Esophagus (tissue), 2 donors: ENCODE data around the gene MYBPC1. TPM values are rescaled to one million over a fixed set of nuclear protein-coding genes. Genes with fewer than 3 reads are reported as not detected.

Source experiments
- H3K27ac ChIP-seq, 2 donors: one replicate each; pipeline ENCODE4 v1.5.1; 2013; ENCODE audit warnings: low read depth in 2 of 2, mild to moderate bottlenecking in 2 of 2, inconsistent platforms in 1 of 2, low read length in 1 of 2, moderate library complexity in 1 of 2
- H3K27me3 ChIP-seq, 2 donors: one replicate each; pipeline ENCODE4 v1.6.1; 2013; ENCODE audit warnings: low read length in 2 of 2, control low read depth in 1 of 2, mild to moderate bottlenecking in 1 of 2; ENCODE audit not compliant: insufficient read depth in 2 of 2, control insufficient read depth in 1 of 2
- H3K36me3 ChIP-seq, 2 donors: one replicate each; pipeline ENCODE4 v1.6.1; 2013; ENCODE audit warnings: low read length in 1 of 2; ENCODE audit not compliant: control insufficient read depth in 2 of 2, insufficient read depth in 2 of 2
- H3K4me1 ChIP-seq, 2 donors: one replicate each; pipeline ENCODE4 v1.6.1; 2013; ENCODE audit warnings: low read length in 1 of 2; ENCODE audit not compliant: control insufficient read depth in 2 of 2, insufficient read depth in 2 of 2
- H3K4me3 ChIP-seq, 2 donors: one replicate each; pipeline ENCODE4 v1.5.1; 2013; ENCODE audit warnings: low read length in 2 of 2, mild to moderate bottlenecking in 2 of 2, low read depth in 1 of 2, moderate library complexity in 1 of 2
- H3K9me3 ChIP-seq, 2 donors: one replicate each; pipeline ENCODE4 v1.6.1; 2013; ENCODE audit warnings: mild to moderate bottlenecking in 2 of 2, low read depth in 1 of 2, low read length in 1 of 2, moderate library complexity in 1 of 2; ENCODE audit not compliant: control insufficient read depth in 2 of 2, insufficient read depth in 1 of 2
- WGBS, 2 donors: extraction: QIAGEN DNeasy Blood & Tissue Kit; methylation state at CpG; one replicate each; pipeline ENCODE4 v1.1.7; 2013; 5-methylcytosine and 5-hydroxymethylcytosine counted together
- polyA plus RNA-seq, 2 donors: library from polyadenylated mRNA; stranded (reverse); fragments of 200-250 nt; gene quantifications; one replicate each; pipeline ENCODE4 v1.2.3, GENCODE V29; 2013
- donor health status: healthy with polysubstance abuse.
- donor health status: Bipolar disorder and iron deficiency.

MYBPC1 gene
- polyA plus RNA-seq, 2 donors: 0.16 TPM; not detected in 1

DNA sequence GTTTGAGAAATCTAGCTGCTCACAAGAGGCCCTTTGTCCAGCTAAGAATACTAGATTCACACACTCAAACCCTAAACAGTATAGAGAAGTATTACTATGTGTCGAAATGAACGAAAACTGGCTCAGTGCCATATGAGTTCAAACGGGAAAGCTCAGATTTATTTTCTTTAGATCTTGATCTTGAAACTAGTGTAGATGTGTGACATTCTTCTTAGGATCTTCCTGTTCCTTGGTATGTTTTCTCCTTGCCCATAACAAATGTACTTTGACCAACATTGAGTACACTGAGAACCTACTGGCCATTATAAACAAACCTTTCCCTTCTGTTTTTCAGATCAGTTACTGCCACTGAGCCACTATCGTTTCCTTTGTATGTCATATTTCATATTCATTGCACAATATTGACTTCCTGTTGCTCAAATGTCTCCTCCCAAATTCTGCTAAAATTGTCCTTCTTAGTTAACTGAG lies 21.3 kb downstream of the MYBPC1 start:
- no peaks in the 10 kb centered on the region for H3K27me3 ChIP-seq
- 11 to 13% methylated on average over 4 of the region's 4 CpGs for WGBS, 2 donors
- no peak overlapping the region for H3K4me3 ChIP-seq
- H3K4me1 ChIP-seq: no peaks in the 10 kb centered on the region
- H3K9me3 ChIP-seq: no peaks in the 10 kb centered on the region
- peak overlapping the region in 1 of 2 donors; percentile 52 for H3K27ac ChIP-seq
- no peaks in the 10 kb centered on the region for H3K36me3 ChIP-seq

DNA sequence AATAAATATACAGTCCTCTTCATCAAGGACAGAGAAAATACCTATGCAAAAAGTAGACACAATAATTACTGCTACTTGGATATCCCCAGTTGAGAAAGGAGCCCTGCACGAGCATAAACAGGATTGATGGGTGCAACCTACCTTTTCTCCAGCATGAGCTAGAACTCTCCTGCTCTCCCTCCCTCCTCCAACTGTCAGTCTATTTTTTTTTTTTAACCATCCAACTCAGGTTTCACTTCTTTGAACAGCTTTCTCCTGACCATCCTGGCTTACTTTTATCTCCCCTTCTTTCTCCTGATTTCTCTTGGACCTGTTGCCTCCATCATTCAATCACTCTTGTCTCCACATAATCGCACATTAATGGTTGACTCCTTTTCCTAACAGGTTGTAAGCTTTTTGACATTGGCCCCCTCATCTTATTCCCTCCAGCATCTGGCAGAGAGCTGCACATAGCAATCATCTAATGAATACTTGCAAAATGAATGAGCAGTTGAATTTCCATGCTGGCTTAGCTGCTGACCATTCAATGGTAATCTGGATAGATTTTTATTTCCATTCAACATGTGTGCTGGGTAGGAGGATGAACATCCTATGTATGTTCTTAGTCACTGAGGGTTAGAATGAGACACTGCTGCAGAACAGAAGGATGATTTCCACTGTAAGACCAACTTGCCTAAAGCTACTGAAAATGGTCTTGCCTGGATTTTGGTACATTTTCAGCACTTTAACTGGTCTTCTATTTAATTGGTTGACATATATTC lies 24.4 kb downstream of the MYBPC1 start:
- WGBS, 2 donors: 75 to 83% methylated on average over 2 of the region's 2 CpGs
- Histone ChIP-seq H3K4me3 (no peak overlapping the region), H3K4me1 (no peaks in the 10 kb centered on the region), H3K27ac (no peak overlapping the region), H3K27me3 (no peaks in the 10 kb centered on the region), H3K9me3 (no peaks in the 10 kb centered on the region), H3K36me3 (no peaks in the 10 kb centered on the region)

DNA sequence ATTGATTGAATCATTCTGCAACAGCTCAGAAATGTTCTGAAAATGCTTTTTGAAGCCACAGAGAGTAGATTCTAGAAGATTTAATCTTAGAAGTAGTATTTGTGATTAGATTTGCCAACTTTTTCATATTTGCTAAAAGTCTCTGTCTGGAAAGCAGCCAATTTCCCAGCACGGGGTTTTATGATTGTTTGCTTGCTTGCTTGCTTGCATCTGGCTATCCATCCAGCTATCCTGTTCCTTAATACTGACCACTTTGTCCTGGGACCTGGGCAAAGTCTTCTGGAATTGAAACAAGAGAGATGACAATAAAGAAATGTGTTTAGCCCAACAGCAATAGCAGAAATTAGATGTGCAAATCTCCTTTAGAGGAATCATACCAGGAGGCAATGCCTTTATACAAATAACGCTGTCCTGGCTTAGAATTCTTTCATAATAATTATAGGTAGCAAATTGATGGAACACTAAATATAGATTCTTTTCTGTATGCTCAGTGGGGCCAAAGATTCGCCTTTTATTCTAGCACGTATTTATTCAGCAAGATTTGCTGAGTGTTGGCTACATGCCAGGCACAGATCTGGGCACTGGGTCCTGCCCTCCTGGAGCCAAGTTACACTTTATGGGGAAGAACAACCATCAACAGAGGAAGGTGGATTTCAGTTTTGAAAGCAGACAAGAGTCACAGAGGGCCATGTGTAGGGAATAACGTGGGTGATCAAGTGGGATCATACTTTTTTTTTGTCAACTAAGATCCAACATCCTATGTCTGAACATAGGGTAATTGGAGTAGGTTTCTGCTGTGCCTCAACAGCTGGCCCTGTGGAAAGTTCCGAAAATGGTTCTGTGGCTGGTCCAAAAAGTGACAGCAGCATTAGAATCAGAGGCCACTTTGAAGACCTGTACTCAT lies 25.3 kb downstream of the MYBPC1 start:
- H3K9me3 ChIP-seq: no peaks in the 10 kb centered on the region
- H3K27me3 ChIP-seq: no peaks in the 10 kb centered on the region
- no peaks in the 10 kb centered on the region for H3K36me3 ChIP-seq
- H3K4me3 ChIP-seq: no peak overlapping the region
- WGBS, 2 donors: 37 to 41% methylated on average over 6 of the region's 6 CpGs
- H3K27ac ChIP-seq: no peak overlapping the region
- H3K4me1 ChIP-seq: no peaks in the 10 kb centered on the region

DNA sequence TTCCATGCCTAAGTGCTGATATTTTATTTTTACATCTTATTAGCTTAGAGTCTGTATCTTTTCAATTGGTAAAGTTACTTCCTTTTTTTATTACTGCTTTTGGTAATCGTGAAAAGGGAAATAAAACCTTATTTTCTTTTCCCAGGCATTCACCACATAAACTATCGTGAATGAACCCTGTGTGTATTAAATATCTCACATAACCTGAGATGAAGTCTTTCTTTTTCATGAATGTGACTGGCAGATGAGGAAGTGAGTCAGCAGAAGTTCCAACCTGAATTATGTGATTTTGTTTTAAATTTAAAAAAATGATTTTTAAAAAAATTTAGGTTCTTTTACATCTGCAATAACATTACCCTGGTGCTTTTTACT lies 26.0 kb downstream of the MYBPC1 start:
- WGBS, 2 donors: 58 to 66% methylated on average over 2 of the region's 2 CpGs
- no peaks in the 10 kb centered on the region for H3K36me3 ChIP-seq
- H3K27ac ChIP-seq: no peak overlapping the region
- H3K4me3 ChIP-seq: no peak overlapping the region
- no peaks in the 10 kb centered on the region for H3K9me3 ChIP-seq
- H3K27me3 ChIP-seq: no peaks in the 10 kb centered on the region
- no peaks in the 10 kb centered on the region for H3K4me1 ChIP-seq

- no peaks in the 10 kb centered on the region for H3K9me3 ChIP-seq
- H3K36me3 ChIP-seq: no peaks in the 10 kb centered on the region
- no peak overlapping the region for H3K4me3 ChIP-seq
- H3K27me3 ChIP-seq: no peaks in the 10 kb centered on the region
- no peak overlapping the region for H3K27ac ChIP-seq
- 72 to 82% methylated on average over 3 of the region's 3 CpGs for WGBS, 2 donors
- H3K4me1 ChIP-seq: no peaks in the 10 kb centered on the region
Measured at GRCh38 chr12:101628676-101629075, 33.9 kb downstream of the MYBPC1 start.

DNA sequence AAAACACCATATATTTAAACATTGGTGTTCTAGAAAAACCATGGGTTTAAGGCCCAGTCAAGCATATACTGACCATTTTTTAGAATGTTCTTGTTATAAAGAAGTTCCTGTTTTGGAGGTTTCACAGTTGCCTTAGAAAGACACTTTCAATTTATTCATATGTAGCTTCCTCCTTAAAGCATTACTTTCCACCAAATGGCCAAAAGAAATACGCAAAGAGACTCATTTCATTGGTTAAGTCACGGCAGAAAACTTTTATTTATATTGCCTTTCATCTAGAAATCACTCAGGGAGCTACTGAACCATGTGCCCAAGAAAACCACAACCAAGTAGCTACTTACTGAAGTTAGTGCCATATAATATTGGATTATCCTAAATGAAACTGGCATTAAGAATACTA lies 40.0 kb downstream of the MYBPC1 start:
- no peaks in the 10 kb centered on the region for H3K27me3 ChIP-seq
- no peaks in the 10 kb centered on the region for H3K36me3 ChIP-seq
- H3K27ac ChIP-seq: no peak overlapping the region
- H3K9me3 ChIP-seq: no peaks in the 10 kb centered on the region
- H3K4me1 ChIP-seq: no peaks in the 10 kb centered on the region
- 77 to 80% methylated on average over 2 of the region's 2 CpGs for WGBS, 2 donors
- no peak overlapping the region for H3K4me3 ChIP-seq

GRCh38 chr12:101637936-101638335 lies 43.2 kb downstream of the MYBPC1 start:
- Histone ChIP-seq H3K9me3 (peaks cover 0 to 4% of the 10 kb centered on the region in 2 donors), H3K4me3 (no peak overlapping the region), H3K27ac (no peak overlapping the region), H3K27me3 (no peaks in the 10 kb centered on the region), H3K36me3 (no peaks in the 10 kb centered on the region), H3K4me1 (peaks cover 2 to 4% of the 10 kb centered on the region in 2 donors)
- 87 to 88% methylated on average over 3 of the region's 3 CpGs for WGBS, 2 donors

- WGBS, 2 donors: 18 to 24% methylated on average over 31 to 36 of the region's 36 CpGs
- Histone ChIP-seq H3K4me1 (peaks cover 2 to 4% of the 10 kb centered on the region in 2 donors), H3K4me3 (peak overlapping the region; percentile 23 to 29), H3K27ac (no peak overlapping the region), H3K9me3 (peaks cover 0 to 4% of the 10 kb centered on the region in 2 donors), H3K36me3 (no peaks in the 10 kb centered on the region), H3K27me3 (no peaks in the 10 kb centered on the region)
Measured at GRCh38 chr12:101642115-101643067, 47.6 kb downstream of the MYBPC1 start.

- Histone ChIP-seq H3K27ac (no peak overlapping the region), H3K4me1 (no peaks in the 10 kb centered on the region), H3K27me3 (no peaks in the 10 kb centered on the region), H3K4me3 (no peak overlapping the region), H3K9me3 (no peaks in the 10 kb centered on the region), H3K36me3 (no peaks in the 10 kb centered on the region)
- 89 to 95% methylated on average over 2 of the region's 2 CpGs for WGBS, 2 donors
Measured at GRCh38 chr12:101647711-101648110, 52.9 kb downstream of the MYBPC1 start.
